Panc1 (cell line): Measurements from ENCODE around the gene VIM. TPM values are rescaled to one million over a fixed set of nuclear protein-coding genes. Genes with fewer than 3 reads are reported as not detected.

ENCODE experiments used
- ATAC-seq: fragments of 200-7000 bp; cut with Tn5 transposase; 2 replicates; pipeline ENCODE4 v1.9.1; 2020; ENCODE audit warnings: mild to moderate bottlenecking, moderate library complexity
- BruUV-seq: library from RNA; stranded (reverse); fragments of 400-500 nt; replicated peaks from 2 replicates; lab custom pipeline; 2021; lab: Mats Ljungman, UMichigan
- CTCF ChIA-PET: fragments of 300-600 bp; sonication (Branson Sonifier 250); formaldehyde crosslinking; loops from one replicate; lab custom pipeline; 2022; ENCODE audit warnings: antibody characterized with exemption; lab: Charles Lee
- POLR2A ChIA-PET: fragments of 300-600 bp; sonication (Branson Sonifier 250); formaldehyde crosslinking; loops from one replicate; lab custom pipeline; 2022; ENCODE audit warnings: antibody characterized with exemption; lab: Charles Lee
- DNase-seq: peaks from one replicate; pipeline ENCODE4 v3.0.0-alpha.2; 2010; ENCODE audit warnings: low read depth, low spot score
- H3K27ac ChIP-seq: 2 replicates; pipeline ENCODE4 v1.5.1; 2011; ENCODE audit warnings: mild to moderate bottlenecking, low read length, inconsistent platforms
- H3K27me3 ChIP-seq: fragments of 200-500 bp; sonication (Bioruptor generic); 2 replicates; pipeline ENCODE4 v1.6.0; 2014; ENCODE audit warnings: low read length, inconsistent platforms; ENCODE audit not compliant: control insufficient read depth, insufficient read depth
- H3K36me3 ChIP-seq: fragments of 200-500 bp; sonication (Bioruptor generic); 2 replicates; pipeline ENCODE4 v1.5.1; 2014; ENCODE audit warnings: inconsistent platforms, mild to moderate bottlenecking, low read length, moderate library complexity; ENCODE audit not compliant: control insufficient read depth, insufficient read depth
- H3K4me1 ChIP-seq: 2 replicates; pipeline ENCODE4 v1.5.1; 2011; ENCODE audit warnings: inconsistent platforms, mild to moderate bottlenecking, low read length, moderate library complexity; ENCODE audit not compliant: control insufficient read depth, insufficient read depth
- H3K4me3 ChIP-seq, 2 experiments: 2 replicates each; pipeline ENCODE4 v1.5.1; 2011 to 2012; ENCODE audit warnings: low read depth in 2 of 2, low read length in 2 of 2, mild to moderate bottlenecking in 2 of 2, inconsistent platforms in 1 of 2, moderate library complexity in 1 of 2
- H3K9me3 ChIP-seq: fragments of 200-500 bp; sonication (Bioruptor generic); 2 replicates; pipeline ENCODE4 v1.5.1; 2014; ENCODE audit warnings: low read depth, mild to moderate bottlenecking, inconsistent platforms, low read length, moderate library complexity; ENCODE audit not compliant: control insufficient read depth, insufficient read depth
- CTCF ChIP-seq: fragments of 450-650 bp; IDR thresholded peaks from 2 replicates; pipeline ENCODE4 v1.5.1; 2017; ENCODE audit warnings: mild to moderate bottlenecking
- POLR2AphosphoS5 ChIP-seq: IDR thresholded peaks from 2 replicates; pipeline ENCODE4 v1.6.1; 2012; ENCODE audit warnings: mild to moderate bottlenecking, low read depth, low read length, moderate library complexity
- REST ChIP-seq, 2 experiments: IDR thresholded peaks; 2 replicates each; pipeline ENCODE4 v1.6.1; 2011 to 2012; ENCODE audit warnings: low read depth in 2 of 2, control low read depth in 1 of 2, low read length in 1 of 2, mild to moderate bottlenecking in 1 of 2, moderate library complexity in 1 of 2; ENCODE audit not compliant: insufficient read depth in 1 of 2
- SIN3A ChIP-seq: IDR thresholded peaks from 2 replicates; pipeline ENCODE4 v1.6.1; 2012; ENCODE audit warnings: low read depth, mild to moderate bottlenecking, low read length, moderate library complexity, borderline replicate concordance; ENCODE audit not compliant: insufficient read depth
- TCF7L2 ChIP-seq: IDR thresholded peaks from 2 replicates; pipeline ENCODE4 v1.6.1; 2011; ENCODE audit warnings: mild to moderate bottlenecking, low read depth, low read length, inconsistent platforms
- in situ Hi-C: cut with HindIII; loops from 2 replicates; pipeline ENCODE4 v1.10.0; 2016; ENCODE audit warnings: low sequenced_read_pairs, low pct_unique_long_range_greater_than_20kb
- intact Hi-C: fragments of 100-400 bp; cut with micrococcal nuclease; formaldehyde crosslinking; loops from one replicate; pipeline ENCODE4 v1.10.0; 2022; ENCODE audit not compliant: unreplicated experiment
- total RNA-seq: library from RNA; stranded (reverse); gene quantifications from one replicate; pipeline ENCODE4 v1.2.1, GENCODE V29; 2021; ENCODE audit not compliant: unreplicated experiment

Gene VIM
- total RNA-seq, 1 experiment from 2014 or later, result 3,436 TPM

- Histone ChIP-seq H3K4me1 (peaks cover 66% of the 10 kb centered on the region), H3K4me3 (no peak overlapping the region)
- CTCF ChIA-PET, result interaction anchor here (0.6 kb wide), 1 partner anchor 366 kb away, joined by 3 read pairs; no protein-coding TSS in a partner anchor
These were observed 17.7 kb upstream of the VIM start for GRCh38 chr10:17210361-17210760.

GRCh38 chr10:17212802-17213221, 15.2 kb upstream of the VIM start:
- Histone ChIP-seq H3K36me3 (no peaks in the 10 kb centered on the region), H3K4me3 (no peak overlapping the region), H3K9me3 (no peaks in the 10 kb centered on the region), H3K27me3 (no peaks in the 10 kb centered on the region), H3K4me1 (peaks cover 70% of the 10 kb centered on the region), H3K27ac (peak overlapping the region; percentile 99)
- ChIA-PET POLR2A (interaction anchor here (0.6 to 1.0 kb wide), 2 partner anchors 10 to 31 kb away, joined by 3 to 4 read pairs; no protein-coding TSS in a partner anchor), CTCF (no interaction called here)
- DNase-seq (no peak), ATAC-seq (no peak)
- in situ Hi-C loops (no loop called here), intact Hi-C loops (no loop called here)
- no peak for TF ChIP-seq CTCF
- TF ChIP-seq REST (IDR thresholded peaks at IDR 0.05; ENCODE audit: insufficient read depth in 1 of 2, low read depth in 2 of 2, low read length in 1 of 2), result no peak
- no peak for TF ChIP-seq TCF7L2
- no peak for TF ChIP-seq SIN3A
- no peak for TF ChIP-seq POLR2AphosphoS5
- BruUV-seq, result no TSS peak

More at GRCh38 chr10:17210361-17210760, 17.7 kb upstream of the VIM start:
- Histone ChIP-seq H3K36me3 (no peaks in the 10 kb centered on the region), H3K27ac (peak overlapping the region; percentile 99; the same call in 1 of the 2 replicates), H3K27me3 (no peaks in the 10 kb centered on the region), H3K9me3 (no peaks in the 10 kb centered on the region)
- in situ Hi-C loops (no loop called here), intact Hi-C loops (no loop called here)
- DNase-seq (no peak), ATAC-seq (no peak)
- BruUV-seq, result no TSS peak
- POLR2A ChIA-PET, result no interaction called here
- no peak for TF ChIP-seq TCF7L2
- TF ChIP-seq REST (IDR thresholded peaks at IDR 0.05; ENCODE audit: insufficient read depth in 1 of 2, low read depth in 2 of 2, low read length in 1 of 2), result no peak
- TF ChIP-seq POLR2AphosphoS5, result no peak
- no peak for TF ChIP-seq SIN3A
- no peak for TF ChIP-seq CTCF
